ENCODE data around the gene TADA1.

- TF ChIP-seq EZH2 (IDR thresholded peaks at IDR 0.05; ENCODE audit: low read length, unreplicated experiment) (no peak), EZH2phosphoT487 (IDR thresholded peaks at IDR 0.05; ENCODE audit: borderline replicate concordance, low read length) (no peak)
- TF ChIP-seq, protein P1, sequence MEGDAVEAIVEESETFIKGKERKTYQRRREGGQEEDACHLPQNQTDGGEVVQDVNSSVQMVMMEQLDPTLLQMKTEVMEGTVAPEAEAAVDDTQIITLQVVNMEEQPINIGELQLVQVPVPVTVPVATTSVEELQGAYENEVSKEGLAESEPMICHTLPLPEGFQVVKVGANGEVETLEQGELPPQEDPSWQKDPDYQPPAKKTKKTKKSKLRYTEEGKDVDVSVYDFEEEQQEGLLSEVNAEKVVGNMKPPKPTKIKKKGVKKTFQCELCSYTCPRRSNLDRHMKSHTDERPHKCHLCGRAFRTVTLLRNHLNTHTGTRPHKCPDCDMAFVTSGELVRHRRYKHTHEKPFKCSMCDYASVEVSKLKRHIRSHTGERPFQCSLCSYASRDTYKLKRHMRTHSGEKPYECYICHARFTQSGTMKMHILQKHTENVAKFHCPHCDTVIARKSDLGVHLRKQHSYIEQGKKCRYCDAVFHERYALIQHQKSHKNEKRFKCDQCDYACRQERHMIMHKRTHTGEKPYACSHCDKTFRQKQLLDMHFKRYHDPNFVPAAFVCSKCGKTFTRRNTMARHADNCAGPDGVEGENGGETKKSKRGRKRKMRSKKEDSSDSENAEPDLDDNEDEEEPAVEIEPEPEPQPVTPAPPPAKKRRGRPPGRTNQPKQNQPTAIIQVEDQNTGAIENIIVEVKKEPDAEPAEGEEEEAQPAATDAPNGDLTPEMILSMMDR (conservative IDR thresholded peaks at IDR 0.05; ENCODE audit: low read depth, low read length): no peak
Observed at GRCh38 chr1:166874464-166874863, 1.6 kb downstream of the TADA1 start.
